Upper lobe of right lung (tissue), 1 donor: Measurements from ENCODE around the gene ZMYM2. TPM values are rescaled to one million over a fixed set of nuclear protein-coding genes. Genes with fewer than 3 reads are reported as not detected.

Experiments
- ATAC-seq: fragments of 200-7000 bp; cut with Tn5 transposase; one replicate; pipeline ENCODE4 v1.9.1; 2020; ENCODE audit warnings: mild to moderate bottlenecking, moderate library complexity
- DNase-seq: peaks from one replicate; pipeline ENCODE4 v3.0.0-alpha.2; 2020
- H3K27ac ChIP-seq: fragments of 200-600 bp; one replicate; pipeline ENCODE4 v1.8.0; 2022
- H3K27me3 ChIP-seq: fragments of 200-600 bp; one replicate; pipeline ENCODE4 v1.8.0; 2022; ENCODE audit warnings: mild to moderate bottlenecking
- H3K36me3 ChIP-seq: fragments of 200-600 bp; one replicate; pipeline ENCODE4 v1.8.0; 2022
- H3K4me1 ChIP-seq: fragments of 200-600 bp; one replicate; pipeline ENCODE4 v1.8.0; 2022
- H3K4me3 ChIP-seq: fragments of 200-600 bp; one replicate; pipeline ENCODE4 v1.8.0; 2022; ENCODE audit warnings: mild to moderate bottlenecking
- H3K9me3 ChIP-seq: fragments of 200-600 bp; one replicate; pipeline ENCODE4 v1.8.0; 2022
- CTCF ChIP-seq: fragments of 200-600 bp; IDR thresholded peaks from one replicate; pipeline ENCODE4 v1.8.0; 2022; ENCODE audit warnings: antibody characterized with exemption
- intact Hi-C: fragments of 100-400 bp; cut with DNase I; formaldehyde crosslinking; loops from one replicate; pipeline ENCODE4 v1.11.0; 2022
- total RNA-seq: library from RNA; stranded (reverse); fragmentation: NEBNext Ultra II Directional; extraction: Animal tissue kit (Norgen Biotek cat#: 25700); gene quantifications from one replicate; pipeline ENCODE4 v1.2.1, GENCODE V29; 2021
- donor health status: DM: no; HTN: yes; CAD: no; lungs with severe emphysema.

Gene ZMYM2
- total RNA-seq, 1 donor from 2014 or later, result 64.3 TPM

- no peak for DNase-seq
- H3K36me3 ChIP-seq, result peaks cover 51% of the 10 kb centered on the region
Measured at GRCh38 chr13:20002787-20003186, 44.3 kb downstream of the ZMYM2 start.

GRCh38 chr13:20006206-20006605 lies 47.7 kb downstream of the ZMYM2 start:
- no peak for TF ChIP-seq CTCF

More at GRCh38 chr13:20002787-20003186, 44.3 kb downstream of the ZMYM2 start:
- no peak overlapping the region for H3K27ac ChIP-seq
- ATAC-seq, result no peak
- intact Hi-C loops, result no loop called here
- no peaks in the 10 kb centered on the region for H3K27me3 ChIP-seq
- no peaks in the 10 kb centered on the region for H3K9me3 ChIP-seq
- no peak overlapping the region for H3K4me3 ChIP-seq
- H3K4me1 ChIP-seq, result peaks cover 6% of the 10 kb centered on the region
- no peak for TF ChIP-seq CTCF

GRCh38 chr13:20015763-20016162 lies 57.2 kb downstream of the ZMYM2 start:
- DNase-seq, result no peak
- H3K27ac ChIP-seq, result no peak overlapping the region

More at GRCh38 chr13:20006206-20006605, 47.7 kb downstream of the ZMYM2 start:
- ATAC-seq (no peak), DNase-seq (no peak)
- Histone ChIP-seq H3K9me3 (no peaks in the 10 kb centered on the region), H3K36me3 (peaks cover 67% of the 10 kb centered on the region), H3K4me3 (no peak overlapping the region), H3K27me3 (no peaks in the 10 kb centered on the region), H3K27ac (no peak overlapping the region), H3K4me1 (peaks cover 5% of the 10 kb centered on the region)
- intact Hi-C loops, result no loop called here

GRCh38 chr13:20016649-20017364 lies 58.3 kb downstream of the ZMYM2 start:
- Histone ChIP-seq H3K27ac (no peak overlapping the region), H3K27me3 (no peaks in the 10 kb centered on the region), H3K36me3 (peaks cover 19% of the 10 kb centered on the region), H3K4me1 (no peaks in the 10 kb centered on the region), H3K9me3 (peaks cover 19% of the 10 kb centered on the region), H3K4me3 (no peak overlapping the region)
- ATAC-seq (no peak), DNase-seq (no peak)
- TF ChIP-seq CTCF, result no peak
- intact Hi-C loops, result no loop called here

More at GRCh38 chr13:20015763-20016162, 57.2 kb downstream of the ZMYM2 start:
- Histone ChIP-seq H3K27me3 (no peaks in the 10 kb centered on the region), H3K9me3 (peaks cover 19% of the 10 kb centered on the region), H3K36me3 (peaks cover 12% of the 10 kb centered on the region), H3K4me1 (no peaks in the 10 kb centered on the region), H3K4me3 (no peak overlapping the region)
- no peak for TF ChIP-seq CTCF
- ATAC-seq, result no peak
- intact Hi-C loops, result no loop called here

GRCh38 chr13:20017365-20017711 lies 58.8 kb downstream of the ZMYM2 start:
- Histone ChIP-seq H3K4me3 (no peak overlapping the region), H3K27ac (no peak overlapping the region), H3K36me3 (peaks cover 22% of the 10 kb centered on the region), H3K4me1 (no peaks in the 10 kb centered on the region), H3K27me3 (no peaks in the 10 kb centered on the region), H3K9me3 (peaks cover 19% of the 10 kb centered on the region)
- intact Hi-C loops, result no loop called here
- DNase-seq (no peak), ATAC-seq (no peak)
- no peak for TF ChIP-seq CTCF
